B cell (primary cell): Measurements from ENCODE around the gene STARD6. TPM values are rescaled to one million over a fixed set of nuclear protein-coding genes. Genes with fewer than 3 reads are reported as not detected.

Experiments used
- ATAC-seq: fragments of 200-7000 bp; cut with Tn5 transposase; one replicate; pipeline ENCODE4 v1.10.0; 2021; ENCODE audit warnings: low read depth, mild to moderate bottlenecking, moderate number of reproducible peaks, moderate library complexity
- CTCF ChIA-PET: fragments of 350-600 bp; sonication (Branson Sonifier 250); formaldehyde crosslinking; loops from one replicate; lab custom pipeline; 2021; ENCODE audit warnings: antibody characterized with exemption, inconsistent platforms; lab: Charles Lee
- POLR2A ChIA-PET: fragments of 350-600 bp; sonication (Branson Sonifier 250); formaldehyde crosslinking; loops from one replicate; lab custom pipeline; 2021; ENCODE audit warnings: antibody characterized with exemption; lab: Charles Lee
- DNase-seq: peaks from one replicate; pipeline ENCODE4 v3.0.0; 2013
- H2AFZ ChIP-seq: 2 replicates; pipeline ENCODE4 v1.6.1; 2012; ENCODE audit warnings: mild to moderate bottlenecking, low read depth, low read length; ENCODE audit not compliant: insufficient read depth, poor library complexity, severe bottlenecking
- H3K27ac ChIP-seq, 2 donors: 1 replicate in 1 of 2; 2 replicates in 1 of 2; pipeline ENCODE4 v1.5.1; 2012 to 2013; ENCODE audit warnings: low read length in 2 of 2, mild to moderate bottlenecking in 2 of 2, moderate library complexity in 1 of 2
- H3K27me3 ChIP-seq, 4 experiments: fragments of 200-600 bp in 1 of 4; sonication (generic) in 1 of 4; replicated peaks in 1 of 4; 1 replicate in 2 of 4; 2 replicates in 2 of 4; pipeline versions ENCODE4 v1.6.1 to v1.7.0; 2013 to 2016; ENCODE audit warnings: low read length in 3 of 4, mild to moderate bottlenecking in 2 of 4, mixed read lengths in 1 of 4, moderate library complexity in 1 of 4; ENCODE audit not compliant: insufficient read depth in 4 of 4, control insufficient read depth in 3 of 4; ENCODE audit errors: control extremely low read depth in 1 of 4
- H3K36me3 ChIP-seq, 2 experiments: replicated peaks in 1 of 2; 1 replicate in 1 of 2; 2 replicates in 1 of 2; pipeline versions ENCODE4 v1.6.1 to v1.7.1; 2013; ENCODE audit warnings: low read length in 1 of 2; ENCODE audit not compliant: insufficient read depth in 2 of 2, control insufficient read depth in 1 of 2; ENCODE audit errors: control extremely low read depth in 1 of 2, extremely low read depth in 1 of 2
- H3K4me1 ChIP-seq, 2 donors: fragments of 200-600 bp in 1 of 2; sonication (generic) in 1 of 2; 1 replicate in 1 of 2; 2 replicates in 1 of 2; pipeline versions ENCODE4 v1.5.1 to v1.6.1; 2013 to 2017; ENCODE audit warnings: low read length in 2 of 2; ENCODE audit not compliant: control insufficient read depth in 2 of 2, insufficient read depth in 2 of 2
- H3K4me2 ChIP-seq: replicated peaks from 2 replicates; pipeline ENCODE3; 2012; ENCODE audit warnings: mild to moderate bottlenecking, low read depth, low read length; ENCODE audit not compliant: poor library complexity, severe bottlenecking
- H3K4me3 ChIP-seq, 5 experiments: fragments of 200-600 bp in 1 of 5; sonication (generic) in 1 of 5; 1 replicate in 3 of 5; 2 replicates in 2 of 5; pipeline versions ENCODE4 v1.5.1 to v1.7.0; 2011 to 2016; ENCODE audit warnings: low read length in 4 of 5, mild to moderate bottlenecking in 4 of 5, low read depth in 2 of 5, control low read depth in 1 of 5, moderate library complexity in 1 of 5; ENCODE audit not compliant: insufficient read depth in 1 of 5; ENCODE audit errors: control extremely low read depth in 1 of 5, extremely low read depth in 1 of 5
- H3K79me2 ChIP-seq: fragments of 200-600 bp; sonication (generic); one replicate; pipeline ENCODE4 v1.6.0; 2016; ENCODE audit warnings: low read length; ENCODE audit not compliant: control insufficient read depth, insufficient read depth
- H3K9ac ChIP-seq: fragments of 200-600 bp; sonication (generic); 2 replicates; pipeline ENCODE4 v1.6.1; 2017; ENCODE audit warnings: mild to moderate bottlenecking, low read length, moderate library complexity
- H3K9me3 ChIP-seq, 3 donors: one replicate each; pipeline versions ENCODE4 v1.6.1 to v1.7.1; 2013; ENCODE audit warnings: low read length in 2 of 3; ENCODE audit not compliant: control insufficient read depth in 2 of 3, insufficient read depth in 1 of 3; ENCODE audit errors: control extremely low read depth in 1 of 3
- H4K20me1 ChIP-seq: 2 replicates; pipeline ENCODE4 v1.6.0; 2012; ENCODE audit warnings: mild to moderate bottlenecking, low read length; ENCODE audit not compliant: insufficient read depth, control insufficient read depth, poor library complexity, severe bottlenecking
- H3K27ac Mint-ChIP-seq: one replicate; pipeline ENCODE4 v1.8.0; 2021; ENCODE audit warnings: mixed read lengths
- H3K27me3 Mint-ChIP-seq: one replicate; pipeline ENCODE4 v1.8.0; 2021; ENCODE audit warnings: mixed read lengths
- H3K4me1 Mint-ChIP-seq: one replicate; pipeline ENCODE4 v1.8.0; 2021; ENCODE audit warnings: mixed read lengths
- H3K4me3 Mint-ChIP-seq: one replicate; pipeline ENCODE4 v1.8.0; 2021; ENCODE audit warnings: mixed read lengths
- H3K9me3 Mint-ChIP-seq: one replicate; pipeline ENCODE4 v1.8.0; 2022; ENCODE audit warnings: mixed read lengths; ENCODE audit not compliant: insufficient read depth
- CTCF ChIP-seq: fragments of 200-600 bp; IDR thresholded peaks from one replicate; pipeline ENCODE4 v1.8.0; 2022; ENCODE audit warnings: antibody characterized with exemption, mild to moderate bottlenecking
- EZH2 ChIP-seq: IDR thresholded peaks from 2 replicates; pipeline ENCODE4 v1.6.1; 2012; ENCODE audit warnings: borderline replicate concordance, low read depth, mild to moderate bottlenecking, moderate library complexity, low read length; ENCODE audit not compliant: insufficient read depth, poor library complexity, severe bottlenecking
- WGBS: methylation state at CpG from one replicate; pipeline ENCODE4 v1.1.5; 2013; ENCODE audit warnings: missing lambda C conversion rate; ENCODE audit not compliant: insufficient coverage; 5-methylcytosine and 5-hydroxymethylcytosine counted together
- intact Hi-C: fragments of 100-400 bp; cut with micrococcal nuclease; formaldehyde crosslinking; loops from one replicate; pipeline ENCODE4 v1.10.0; 2022
- polyA plus RNA-seq: library from polyadenylated mRNA; depleted of rRNA; stranded (reverse); fragments of >200 nt; gene quantifications from 2 replicates; pipeline ENCODE4 v1.2.3, GENCODE V29; 2012
- total RNA-seq, 2 donors: library from RNA; stranded (reverse); fragments of 120-200 nt in 1 of 2; gene quantifications; 1 replicate in 1 of 2; 2 replicates in 1 of 2; pipeline versions ENCODE4 v1.2.3 to v1.2.4, GENCODE V29; 2013 to 2022

The STARD6 gene
- total and polyA plus RNA-seq, 2 donors (not counting 1 experiment from before 2014, with no cell fraction given), result not detected

- no peaks in the 10 kb centered on the region for H4K20me1 ChIP-seq
- no peak overlapping the region for H3K27ac ChIP-seq
- no peak overlapping the region for H3K27ac Mint-ChIP-seq
- no peaks in the 10 kb centered on the region for H3K79me2 ChIP-seq
- no peak for TF ChIP-seq CTCF
- TF ChIP-seq EZH2, result no peak
- H2AFZ ChIP-seq, result no peak overlapping the region
- no peak for ATAC-seq
- H3K4me3 Mint-ChIP-seq, result no peak overlapping the region
- H3K36me3 ChIP-seq, result no peaks in the 10 kb centered on the region
- H3K27me3 Mint-ChIP-seq, result peaks cover 22% of the 10 kb centered on the region
- H3K9me3 Mint-ChIP-seq, result peaks cover 3% of the 10 kb centered on the region
- no peaks in the 10 kb centered on the region for H3K4me1 ChIP-seq
- CTCF ChIA-PET, result no interaction called here
- no peaks in the 10 kb centered on the region for H3K9me3 ChIP-seq
- no peak overlapping the region for H3K4me3 ChIP-seq
- POLR2A ChIA-PET, result no interaction called here
- no peak overlapping the region for H3K9ac ChIP-seq
- intact Hi-C loops, result no loop called here
- no peaks in the 10 kb centered on the region for H3K4me1 Mint-ChIP-seq
- H3K4me2 ChIP-seq, result no peak overlapping the region
- H3K27me3 ChIP-seq, result no peaks in the 10 kb centered on the region
- DNase-seq, result no peak
Observed at GRCh38 chr18:54405290-54405689, 47.6 kb upstream of the STARD6 start.

- no peak overlapping the region for H3K4me3 Mint-ChIP-seq
- ATAC-seq, result no peak
- H3K4me1 ChIP-seq, result no peaks in the 10 kb centered on the region
- TF ChIP-seq EZH2 (no peak), CTCF (no peak)
- H3K4me3 ChIP-seq, result no peak overlapping the region
- H3K9me3 ChIP-seq, result no peaks in the 10 kb centered on the region
- DNase-seq, result no peak
- POLR2A ChIA-PET, result no interaction called here
- no peaks in the 10 kb centered on the region for H3K79me2 ChIP-seq
- no peaks in the 10 kb centered on the region for H4K20me1 ChIP-seq
- H3K27me3 ChIP-seq, result no peaks in the 10 kb centered on the region
- H3K4me1 Mint-ChIP-seq, result no peaks in the 10 kb centered on the region
- H2AFZ ChIP-seq, result no peak overlapping the region
- H3K27ac Mint-ChIP-seq, result no peak overlapping the region
- no peak overlapping the region for H3K4me2 ChIP-seq
- no peak overlapping the region for H3K27ac ChIP-seq
- no peaks in the 10 kb centered on the region for H3K9me3 Mint-ChIP-seq
- no peak overlapping the region for H3K9ac ChIP-seq
- H3K27me3 Mint-ChIP-seq, result no peaks in the 10 kb centered on the region
- H3K36me3 ChIP-seq, result no peaks in the 10 kb centered on the region
- CTCF ChIA-PET, result no interaction called here
- no CpG with 5 or more reads among the region's 1 CpG for WGBS
- intact Hi-C loops, result no loop called here
Observed at GRCh38 chr18:54396760-54397159, 39.1 kb upstream of the STARD6 start.
